Epithelial cell of proximal tubule (primary cell): Measurements from ENCODE around the gene GSK3A. TPM values are rescaled to one million over a fixed set of nuclear protein-coding genes. Genes with fewer than 3 reads are reported as not detected.

Source experiments
- DNase-seq: peaks from one replicate; pipeline ENCODE4 v3.0.0-alpha.2; 2011; ENCODE audit warnings: low read depth
- H3K4me3 ChIP-seq: 2 replicates; pipeline ENCODE4 v1.5.1; 2011; ENCODE audit warnings: low read depth, mild to moderate bottlenecking, low read length
- total RNA-seq: library from RNA; depleted of rRNA; stranded (reverse); fragments of >200 nt; gene quantifications from 2 replicates; pipeline ENCODE4 v1.2.3, GENCODE V29; 2015
- TF ChIP-seq, protein P1 (sequence below): conservative IDR thresholded peaks from 2 replicates; pipeline ENCODE4 v1.5.1; 2012; ENCODE audit warnings: low read depth, mild to moderate bottlenecking, low read length

The GSK3A gene
- total RNA-seq, 1 donor from 2014 or later, result 33.9 TPM

DNA sequence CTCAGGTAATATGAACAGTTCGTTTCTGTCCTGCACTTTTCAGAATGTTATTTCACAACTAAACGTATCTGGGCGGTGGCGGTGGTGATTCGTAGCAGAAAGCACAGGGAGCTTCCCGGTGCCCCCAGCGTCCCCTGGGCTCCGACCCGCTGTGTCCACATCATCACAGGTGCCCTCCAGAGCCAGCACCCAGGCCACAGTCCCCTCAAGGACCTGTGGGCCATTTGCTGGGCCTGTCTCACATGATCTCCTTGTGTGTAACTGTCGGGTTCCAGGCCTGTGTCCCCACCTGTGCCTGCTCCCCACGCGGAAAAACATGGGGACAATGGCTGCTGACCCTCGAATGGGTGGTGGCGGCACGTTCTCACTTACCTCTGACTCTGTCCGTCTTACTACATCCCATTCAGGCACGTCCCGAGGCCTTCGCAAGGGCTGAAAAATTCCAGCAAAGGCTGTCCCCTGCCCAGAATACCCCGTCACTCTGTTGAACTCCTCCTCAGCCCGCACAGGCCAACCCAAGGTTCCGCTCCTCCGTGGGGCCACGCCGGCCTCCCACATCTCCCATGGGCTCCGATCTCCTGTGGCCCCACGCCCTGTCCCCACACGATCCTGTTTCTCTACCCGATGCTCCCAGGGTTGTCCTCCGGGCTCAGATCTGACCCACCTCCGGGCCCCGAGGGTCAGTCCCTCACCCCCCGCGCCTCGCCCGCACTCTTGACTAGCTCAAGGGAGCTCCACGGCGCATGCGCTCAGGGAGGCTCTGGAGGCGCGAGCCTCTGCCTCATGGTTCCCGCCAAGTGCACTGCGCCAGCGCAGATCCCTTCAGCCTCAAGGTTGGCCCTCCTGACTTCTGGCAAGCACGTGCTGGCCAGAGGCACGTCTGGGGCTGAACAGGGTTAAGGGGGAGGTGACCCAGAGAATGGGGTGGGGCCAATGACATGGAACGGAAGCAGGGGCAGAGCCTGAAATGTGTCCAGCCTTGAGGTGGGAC, 46.1 kb downstream of the GSK3A start:
- TF ChIP-seq, protein P1, sequence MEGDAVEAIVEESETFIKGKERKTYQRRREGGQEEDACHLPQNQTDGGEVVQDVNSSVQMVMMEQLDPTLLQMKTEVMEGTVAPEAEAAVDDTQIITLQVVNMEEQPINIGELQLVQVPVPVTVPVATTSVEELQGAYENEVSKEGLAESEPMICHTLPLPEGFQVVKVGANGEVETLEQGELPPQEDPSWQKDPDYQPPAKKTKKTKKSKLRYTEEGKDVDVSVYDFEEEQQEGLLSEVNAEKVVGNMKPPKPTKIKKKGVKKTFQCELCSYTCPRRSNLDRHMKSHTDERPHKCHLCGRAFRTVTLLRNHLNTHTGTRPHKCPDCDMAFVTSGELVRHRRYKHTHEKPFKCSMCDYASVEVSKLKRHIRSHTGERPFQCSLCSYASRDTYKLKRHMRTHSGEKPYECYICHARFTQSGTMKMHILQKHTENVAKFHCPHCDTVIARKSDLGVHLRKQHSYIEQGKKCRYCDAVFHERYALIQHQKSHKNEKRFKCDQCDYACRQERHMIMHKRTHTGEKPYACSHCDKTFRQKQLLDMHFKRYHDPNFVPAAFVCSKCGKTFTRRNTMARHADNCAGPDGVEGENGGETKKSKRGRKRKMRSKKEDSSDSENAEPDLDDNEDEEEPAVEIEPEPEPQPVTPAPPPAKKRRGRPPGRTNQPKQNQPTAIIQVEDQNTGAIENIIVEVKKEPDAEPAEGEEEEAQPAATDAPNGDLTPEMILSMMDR, result no peak
- no peak for DNase-seq
- no peak overlapping the region for H3K4me3 ChIP-seq

DNA sequence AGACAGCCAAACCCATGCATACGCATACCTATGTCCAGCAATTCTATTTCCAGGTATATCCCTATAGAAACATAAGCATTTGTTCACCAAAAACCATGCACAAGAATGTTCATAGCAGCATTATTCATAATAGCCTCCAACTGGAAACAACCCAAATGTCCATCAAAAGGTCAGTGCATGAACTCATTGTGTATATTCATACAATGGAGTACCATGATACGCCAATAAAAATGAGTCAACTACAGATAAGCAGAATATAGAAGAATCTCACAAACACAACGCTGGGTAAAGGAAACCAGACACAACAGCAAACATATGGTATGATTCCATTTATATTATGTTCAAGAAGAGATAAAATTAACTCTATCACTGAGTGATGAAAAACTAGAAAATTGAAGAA, 48.7 kb downstream of the GSK3A start:
- DNase-seq, result no peak
- H3K4me3 ChIP-seq, result no peak overlapping the region

DNA sequence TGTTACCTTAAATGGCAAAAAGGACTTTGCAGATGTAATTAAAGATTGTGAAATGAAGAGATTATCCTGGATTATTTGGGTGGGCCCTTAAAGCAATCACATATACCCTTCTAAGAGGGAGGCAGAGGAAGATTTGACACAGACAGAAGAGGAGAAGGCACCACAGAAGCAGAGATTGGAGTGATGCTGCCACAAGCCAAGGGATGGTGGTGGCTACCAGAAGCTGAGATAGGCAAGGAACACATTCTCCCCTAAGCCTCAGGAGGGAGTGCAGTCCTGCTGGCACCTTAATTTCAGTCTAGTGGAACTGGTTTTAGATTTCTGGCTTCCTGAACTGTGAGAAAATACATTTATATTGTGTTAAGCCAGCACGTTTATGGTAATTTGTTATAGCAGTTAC, 49.1 kb downstream of the GSK3A start:
- TF ChIP-seq, protein P1, result no peak
- H3K4me3 ChIP-seq, result no peak overlapping the region
- no peak for DNase-seq

More for the DNA sequence above, 48.7 kb downstream of the GSK3A start:
- TF ChIP-seq, protein P1, result no peak

DNA sequence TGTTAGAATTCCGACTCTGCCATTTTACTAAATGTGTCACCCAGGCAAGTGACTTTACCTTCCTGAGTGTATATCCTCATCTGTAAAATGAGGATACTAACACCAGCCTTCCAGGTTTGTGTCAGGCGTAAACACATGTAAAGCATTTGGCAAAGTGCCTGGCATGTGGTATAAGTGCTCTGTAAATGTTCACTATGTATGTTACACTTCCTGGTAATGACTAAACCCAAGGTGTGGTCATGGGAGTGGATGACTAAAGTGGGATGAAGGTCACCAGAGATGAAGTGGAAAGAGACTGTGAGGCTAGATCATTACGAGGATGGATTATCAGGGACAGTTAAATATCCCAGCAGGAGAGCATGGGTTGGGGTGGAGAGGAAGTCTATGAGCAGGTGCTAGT, 50.5 kb downstream of the GSK3A start:
- peak; percentile 60 for DNase-seq
- H3K4me3 ChIP-seq, result no peak overlapping the region
- TF ChIP-seq, protein P1, result no peak

DNA sequence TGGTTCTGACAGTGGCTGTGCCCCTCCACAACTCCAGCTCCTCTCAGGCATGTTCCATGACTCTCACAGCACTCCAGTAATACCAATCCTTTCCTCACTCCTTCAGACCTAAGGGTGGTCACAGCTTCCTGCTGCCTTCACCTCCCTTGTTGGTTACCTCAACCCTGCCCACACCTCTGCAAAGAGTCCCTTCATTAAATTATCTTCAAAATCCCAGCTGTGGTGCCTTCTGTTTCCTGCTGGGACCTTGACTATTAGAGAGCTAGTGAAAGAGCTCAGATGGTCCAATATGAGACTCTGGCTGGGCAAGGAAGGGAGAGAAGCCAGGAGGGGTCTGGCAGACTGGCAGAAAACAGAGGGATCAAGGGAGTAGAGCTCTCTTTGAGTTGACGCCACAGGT, 51.1 kb downstream of the GSK3A start:
- TF ChIP-seq, protein P1, result no peak
- H3K4me3 ChIP-seq, result no peak overlapping the region
- no peak for DNase-seq

DNA sequence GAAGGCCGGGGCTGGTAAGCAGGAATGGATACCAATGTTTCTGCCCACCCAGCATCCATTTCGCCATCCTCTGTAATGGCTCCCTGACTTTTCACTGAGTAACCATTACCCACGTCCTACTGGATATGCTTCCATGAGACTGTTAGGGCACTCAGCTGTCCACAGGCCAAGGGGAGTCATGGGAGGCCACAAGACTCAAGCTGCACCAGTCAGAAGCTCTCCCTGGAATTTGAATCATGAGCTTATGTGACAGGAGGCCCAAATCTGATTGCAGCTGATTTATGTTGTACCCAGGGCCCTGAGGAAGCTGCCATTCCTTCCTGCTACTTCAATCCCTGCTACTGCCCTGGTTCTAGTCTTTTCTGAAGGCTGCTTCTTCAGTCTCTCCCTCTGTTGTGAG, 53.3 kb downstream of the GSK3A start:
- H3K4me3 ChIP-seq, result no peak overlapping the region
- no peak for DNase-seq
- TF ChIP-seq, protein P1, result no peak
